Measurements from ENCODE around the gene ZAP70. TPM values are rescaled to one million over a fixed set of nuclear protein-coding genes. Genes with fewer than 3 reads are reported as not detected.
A peak's percentile ranks its signal among the peaks of the same experiment; 100 is the strongest.
"Not testable (repeated sequence)": the region's sequence is repeated elsewhere in the genome, so short reads cannot be mapped to it uniquely, and the experiment has no call there.

The ZAP70 gene
- 1 to 10 TPM; 2.4 to 2.8 TPM for total RNA-seq
- long read RNA-seq, donor 1, partial matches to known transcripts, result 1 of 1 reads
- long read RNA-seq, donor 1, other reads (novel, unspliced or antisense), result 0 of 1 reads
- long read RNA-seq, donor 2, partial matches to known transcripts, result 1 of 6 reads
- long read RNA-seq, donor 2, other reads (novel, unspliced or antisense), result 2 of 6 reads

GRCh38 chr2:97713296-97714083, at the start of gene ZAP70:
Gene ZAP70, plus strand, starts transcription at chr2:97713576. Its CDS starts 10,461 bp downstream, at chr2:97724037.
- intact Hi-C loops (cut with DNase I), result no loop called here

GRCh38 chr2:97663626-97663961, 49.8 kb upstream of the ZAP70 start:
- intact Hi-C loops (cut with DNase I), result no loop called here
- no peak for DNase-seq (ENCODE audit: low spot score)

More at GRCh38 chr2:97713296-97714083, at the start of gene ZAP70:
- DNase-seq (ENCODE audit: low spot score), result peak; percentile 74

- intact Hi-C loops (cut with DNase I), result no loop called here
- peak; percentile 98 for DNase-seq (ENCODE audit: low spot score)
Measured at GRCh38 chr2:97663962-97664635, 49.3 kb upstream of the ZAP70 start, which contains the start of gene ACTR1B. Gene ACTR1B, minus strand, starts transcription at chr2:97664044. Its CDS starts 154 bp downstream, at chr2:97663890.

GRCh38 chr2:97664636-97664970, 48.8 kb upstream of the ZAP70 start:
- no peak for DNase-seq (ENCODE audit: low spot score)
- intact Hi-C loops (cut with DNase I), result no loop called here

GRCh38 chr2:97669448-97669847, 43.9 kb upstream of the ZAP70 start, which contains the start of gene C2orf92:
Gene C2orf92, plus strand, starts transcription at chr2:97669713. Its CDS starts 76 bp downstream, at chr2:97669789.
- DNase-seq (ENCODE audit: low spot score), result no peak
- intact Hi-C loops (cut with DNase I), result no loop called here

- no peak for DNase-seq (ENCODE audit: low spot score)
- intact Hi-C loops (cut with DNase I), result no loop called here
Measured at GRCh38 chr2:97670471-97670870, 42.9 kb upstream of the ZAP70 start.

- intact Hi-C loops (cut with DNase I), result no loop called here
- no peak for DNase-seq (ENCODE audit: low spot score)
Measured at GRCh38 chr2:97671526-97671925, 41.9 kb upstream of the ZAP70 start.

GRCh38 chr2:97672606-97673140, 40.7 kb upstream of the ZAP70 start:
- intact Hi-C loops (cut with DNase I); DNase-seq (ENCODE audit: low spot score): not testable (repeated sequence)

- intact Hi-C loops (cut with DNase I), result no loop called here
- DNase-seq (ENCODE audit: low spot score), result no peak
Measured at GRCh38 chr2:97673182-97673914, 40.0 kb upstream of the ZAP70 start.

GRCh38 chr2:97673915-97674283, 39.5 kb upstream of the ZAP70 start:
- intact Hi-C loops (cut with DNase I), result no loop called here
- DNase-seq (ENCODE audit: low spot score), result no peak

GRCh38 chr2:97675430-97676113, 37.8 kb upstream of the ZAP70 start:
- no peak for DNase-seq (ENCODE audit: low spot score)
- intact Hi-C loops (cut with DNase I), result no loop called here

GRCh38 chr2:97676620-97677019, 36.8 kb upstream of the ZAP70 start:
- no peak for DNase-seq (ENCODE audit: low spot score)
- intact Hi-C loops (cut with DNase I), result no loop called here

- no peak for DNase-seq (ENCODE audit: low spot score)
- intact Hi-C loops (cut with DNase I), result no loop called here
Measured at GRCh38 chr2:97677480-97677879, 35.9 kb upstream of the ZAP70 start.

GRCh38 chr2:97678298-97678697, 35.1 kb upstream of the ZAP70 start:
- intact Hi-C loops (cut with DNase I), result no loop called here
- DNase-seq (ENCODE audit: low spot score), result no peak

GRCh38 chr2:97687235-97687634, 26.1 kb upstream of the ZAP70 start:
- DNase-seq (ENCODE audit: low spot score); intact Hi-C loops (cut with DNase I): not testable (repeated sequence)

- DNase-seq (ENCODE audit: low spot score), result no peak
- intact Hi-C loops (cut with DNase I), result no loop called here
Measured at GRCh38 chr2:97688062-97688827, 25.1 kb upstream of the ZAP70 start.

- intact Hi-C loops (cut with DNase I), result no loop called here
- DNase-seq (ENCODE audit: low spot score), result no peak
Measured at GRCh38 chr2:97691166-97691565, 22.2 kb upstream of the ZAP70 start.

GRCh38 chr2:97693476-97693875, 19.9 kb upstream of the ZAP70 start:
- DNase-seq (ENCODE audit: low spot score), result no peak
- intact Hi-C loops (cut with DNase I), result no loop called here
